WTC11 (cell line): ENCODE results near the gene STAMBPL1. TPM values are rescaled to one million over a fixed set of nuclear protein-coding genes. Genes with fewer than 3 reads are reported as not detected.

Source experiments
- ATAC-seq: fragments of 200-7000 bp; cut with Tn5 transposase; 2 replicates; pipeline ENCODE4 v1.10.0; 2021; ENCODE audit warnings: mild to moderate bottlenecking, moderate library complexity
- CTCF ChIA-PET: fragments of 300-600 bp; sonication (Branson Sonifier 250); formaldehyde crosslinking; loops from one replicate; lab custom pipeline; 2021; ENCODE audit warnings: antibody characterized with exemption; lab: Charles Lee
- POLR2A ChIA-PET: fragments of 350-600 bp; sonication (Branson Sonifier 250); formaldehyde crosslinking; loops from one replicate; lab custom pipeline; 2021; ENCODE audit warnings: antibody characterized with exemption; lab: Charles Lee
- DNase-seq: peaks from one replicate; pipeline ENCODE4 v3.0.0; 2021; ENCODE audit warnings: low spot score
- H3K27ac Mint-ChIP-seq: 2 replicates; pipeline ENCODE4 v1.8.0; 2021; ENCODE audit warnings: mixed read lengths
- H3K27me3 Mint-ChIP-seq: 2 replicates; pipeline ENCODE4 v1.8.0; 2021; ENCODE audit warnings: low read depth, mild to moderate bottlenecking, moderate library complexity, mixed read lengths
- H3K36me3 Mint-ChIP-seq: 2 replicates; pipeline ENCODE4 v1.8.0; 2021; ENCODE audit warnings: mixed read lengths
- H3K4me1 Mint-ChIP-seq: 2 replicates; pipeline ENCODE4 v1.8.0; 2022; ENCODE audit warnings: mixed read lengths
- H3K4me3 Mint-ChIP-seq: 2 replicates; pipeline ENCODE4 v1.8.0; 2021; ENCODE audit warnings: mild to moderate bottlenecking, moderate library complexity, mixed read lengths
- H3K9me3 Mint-ChIP-seq: 2 replicates; pipeline ENCODE4 v1.8.0; 2021; ENCODE audit warnings: mixed read lengths
- ARID4B ChIP-seq: sonication (generic); formaldehyde crosslinking; IDR thresholded peaks from 2 replicates; pipeline ENCODE4 v1.8.0; 2023; ENCODE audit warnings: missing genetic modification reagents, mild to moderate bottlenecking, borderline replicate concordance
- CREB1 ChIP-seq: sonication (generic); formaldehyde crosslinking; IDR thresholded peaks from 2 replicates; pipeline ENCODE4 v1.8.0; 2023; ENCODE audit warnings: mild to moderate bottlenecking, missing genetic modification reagents
- E2F5 ChIP-seq: sonication (generic); formaldehyde crosslinking; IDR thresholded peaks from 2 replicates; pipeline ENCODE4 v1.8.1; 2022; ENCODE audit warnings: mild to moderate bottlenecking, moderate library complexity, missing genetic modification reagents
- ESRRA ChIP-seq: sonication (generic); formaldehyde crosslinking; IDR thresholded peaks from 2 replicates; pipeline ENCODE4 v1.8.1; 2022; ENCODE audit warnings: mild to moderate bottlenecking, missing genetic modification reagents, borderline replicate concordance
- HMGXB4 ChIP-seq: sonication (generic); formaldehyde crosslinking; IDR thresholded peaks from 2 replicates; pipeline ENCODE4 v1.8.1; 2023; ENCODE audit warnings: mild to moderate bottlenecking, moderate library complexity, missing genetic modification reagents
- MLX ChIP-seq: sonication (generic); formaldehyde crosslinking; IDR thresholded peaks from 2 replicates; pipeline ENCODE4 v1.8.1; 2023; ENCODE audit warnings: mild to moderate bottlenecking, missing genetic modification reagents, moderate library complexity
- MXD4 ChIP-seq: fragments of 250-450 bp; sonication (Bioruptor Pico); IDR thresholded peaks from 2 replicates; pipeline ENCODE4 v1.8.0; 2021; ENCODE audit warnings: mild to moderate bottlenecking, moderate library complexity, borderline replicate concordance
- MYBL2 ChIP-seq: sonication (generic); formaldehyde crosslinking; IDR thresholded peaks from 2 replicates; pipeline ENCODE4 v1.8.1; 2023; ENCODE audit warnings: mild to moderate bottlenecking, moderate library complexity, missing genetic modification reagents
- NR3C1 ChIP-seq: sonication (generic); formaldehyde crosslinking; conservative IDR thresholded peaks from 2 replicates; pipeline ENCODE4 v1.8.1; 2023; ENCODE audit warnings: low read depth, mild to moderate bottlenecking, missing genetic modification reagents
- PRDM15 ChIP-seq: sonication (generic); formaldehyde crosslinking; IDR thresholded peaks from 2 replicates; pipeline ENCODE4 v1.8.0; 2022; ENCODE audit warnings: missing genetic modification reagents
- PREB ChIP-seq: sonication (generic); formaldehyde crosslinking; IDR thresholded peaks from 2 replicates; pipeline ENCODE4 v1.8.1; 2022; ENCODE audit warnings: mild to moderate bottlenecking, missing genetic modification reagents, moderate library complexity, borderline replicate concordance
- TCF7 ChIP-seq: sonication (generic); formaldehyde crosslinking; IDR thresholded peaks from 2 replicates; pipeline ENCODE4 v1.8.0; 2022; ENCODE audit warnings: mild to moderate bottlenecking, low read depth, missing genetic modification reagents, moderate library complexity
- TP53 ChIP-seq: sonication (generic); formaldehyde crosslinking; IDR thresholded peaks from 2 replicates; pipeline ENCODE4 v1.8.1; 2023; ENCODE audit warnings: mild to moderate bottlenecking, missing genetic modification reagents
- ZMAT4 ChIP-seq: fragments of 250-450 bp; sonication (Bioruptor Pico); IDR thresholded peaks from 2 replicates; pipeline ENCODE4 v1.9.0; 2021; ENCODE audit warnings: mild to moderate bottlenecking
- ZNF232 ChIP-seq: sonication (generic); formaldehyde crosslinking; IDR thresholded peaks from 2 replicates; pipeline ENCODE4 v1.8.0; 2022; ENCODE audit warnings: mild to moderate bottlenecking, missing genetic modification reagents
- ZNF281 ChIP-seq: sonication (generic); formaldehyde crosslinking; IDR thresholded peaks from 2 replicates; pipeline ENCODE4 v1.8.0; 2023; ENCODE audit warnings: mild to moderate bottlenecking, missing genetic modification reagents
- ZNF317 ChIP-seq: sonication (generic); formaldehyde crosslinking; IDR thresholded peaks from 2 replicates; pipeline ENCODE4 v1.8.1; 2023; ENCODE audit warnings: low read depth, mild to moderate bottlenecking, moderate library complexity, missing genetic modification reagents, borderline replicate concordance
- ZNF396 ChIP-seq: fragments of 250-450 bp; sonication (Bioruptor Pico); IDR thresholded peaks from 2 replicates; pipeline ENCODE4 v1.8.0; 2021; ENCODE audit warnings: mild to moderate bottlenecking, moderate library complexity, borderline replicate concordance
- ZNF416 ChIP-seq: fragments of 250-450 bp; sonication (Bioruptor Pico); IDR thresholded peaks from 2 replicates; pipeline ENCODE4 v1.9.0; 2021; ENCODE audit warnings: mild to moderate bottlenecking, inconsistent platforms
- total RNA-seq: library from RNA; stranded (reverse); gene quantifications from 3 replicates; pipeline ENCODE4 v1.2.3, GENCODE V29; 2021

The STAMBPL1 gene
- total RNA-seq, 1 experiment from 2014 or later: 3.9 TPM

- POLR2A ChIA-PET: interaction anchor here (1.0 kb wide), 1 partner anchor 22 kb away, joined by 5 read pairs; no protein-coding TSS in a partner anchor
- Mint-ChIP-seq H3K36me3 (no peaks in the 10 kb centered on the region), H3K4me3 (peak overlapping the region; percentile 88), H3K9me3 (no peaks in the 10 kb centered on the region), H3K27me3 (peaks cover 15% of the 10 kb centered on the region), H3K27ac (peak overlapping the region; percentile 89), H3K4me1 (peaks cover 50% of the 10 kb centered on the region)
- CTCF ChIA-PET: interaction anchor here (0.7 to 2.0 kb wide), 11 partner anchors 12 to 327 kb away, joined by 3 to 11 read pairs (median 4); partner anchors contain the start of genes CH25H and FAS
- peak; percentile 74 for DNase-seq
- ATAC-seq: peak; percentile 82
- TF ChIP-seq CREB1 (CRISPR knock-in tag): peak; percentile 77; the same call in 1 of the 2 replicates
- peak; percentile 83; the same call in 1 of the 2 replicates for TF ChIP-seq E2F5 (CRISPR knock-in tag)
- no peak for TF ChIP-seq ZNF416
- TF ChIP-seq ZNF396: no peak
- no peak; the same call in 1 of the 2 replicates for TF ChIP-seq TCF7 (CRISPR knock-in tag)
- TF ChIP-seq HMGXB4 (CRISPR knock-in tag): peak; percentile 96
- TF ChIP-seq ZNF281 (CRISPR knock-in tag): no peak
- TF ChIP-seq MYBL2 (CRISPR knock-in tag): peak; percentile 84
- peak; percentile 31; the same call in 1 of the 2 replicates for TF ChIP-seq PRDM15 (CRISPR knock-in tag)
- no peak for TF ChIP-seq PREB (CRISPR knock-in tag)
- no peak for TF ChIP-seq MLX (CRISPR knock-in tag)
- no peak for TF ChIP-seq ZMAT4 (CRISPR knock-in tag)
- TF ChIP-seq ARID4B (CRISPR knock-in tag): peak; percentile 82; the same call in 1 of the 2 replicates
- TF ChIP-seq MXD4 (CRISPR knock-in tag): no peak
- no peak for TF ChIP-seq TP53 (CRISPR knock-in tag)
- no peak for TF ChIP-seq ESRRA (CRISPR knock-in tag)
- no peak for TF ChIP-seq NR3C1 (CRISPR knock-in tag)
- no peak for TF ChIP-seq ZNF317
- 0 out of 2 replicates have a peak, but pooled peaks have one; percentile 37 for TF ChIP-seq ZNF232 (CRISPR knock-in tag)
These were observed 434 bp downstream of the STAMBPL1 start for GRCh38 chr10:88880282-88881076.
